SU-DHL-6 (cell line): ENCODE results near the gene POLR1A.

Experiments used
- CTCF ChIP-seq: fragments of 200-600 bp; sonication (generic); IDR thresholded peaks from one replicate; pipeline ENCODE4 v1.5.1; 2017; ENCODE audit warnings: antibody characterized with exemption, mild to moderate bottlenecking, low read length, moderate library complexity; ENCODE audit not compliant: insufficient read depth, poor library complexity, severe bottlenecking
- EZH2phosphoT487 ChIP-seq: fragments of 200-600 bp; sonication (generic), shearing (Covaris generic); conservative IDR thresholded peaks from 2 replicates; pipeline ENCODE4 v1.6.1; 2018; ENCODE audit warnings: mild to moderate bottlenecking, antibody characterized with exemption, low read length, moderate library complexity, mixed read lengths

GRCh38 chr2:86017901-86018896, 87.5 kb downstream of the POLR1A start:
- TF ChIP-seq CTCF (no peak), EZH2phosphoT487 (no peak)
